GM19328 (cell line): ENCODE results near the gene DRD3.

Source experiments
- ATAC-seq: cut with Tn5 transposase; IDR thresholded peaks from one replicate; pipeline ENCODE4 v1.9.1; 2021; ENCODE audit warnings: mild to moderate bottlenecking, moderate library complexity; ENCODE audit not compliant: unreplicated experiment

Gene DRD3

DNA sequence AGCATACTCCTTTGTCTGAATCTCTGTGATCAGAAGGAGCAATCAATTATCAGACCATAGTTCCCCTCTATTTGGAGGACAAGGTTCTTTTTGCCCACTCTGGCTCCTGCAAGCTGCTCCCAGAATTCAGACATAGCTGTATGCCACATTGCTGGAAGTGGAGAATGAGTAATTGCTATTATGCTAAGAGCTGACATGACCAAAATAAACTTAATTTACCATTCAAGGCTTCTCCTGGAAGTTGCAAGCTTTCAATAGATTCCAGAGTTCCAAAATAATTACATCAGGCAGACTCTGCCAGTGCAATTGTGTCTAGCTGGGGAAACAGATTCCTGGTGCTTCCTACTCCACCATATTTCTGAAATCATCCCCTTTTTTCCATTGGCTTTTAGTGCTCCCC, 7.6 kb upstream of the DRD3 start:
- no peak for ATAC-seq

DNA sequence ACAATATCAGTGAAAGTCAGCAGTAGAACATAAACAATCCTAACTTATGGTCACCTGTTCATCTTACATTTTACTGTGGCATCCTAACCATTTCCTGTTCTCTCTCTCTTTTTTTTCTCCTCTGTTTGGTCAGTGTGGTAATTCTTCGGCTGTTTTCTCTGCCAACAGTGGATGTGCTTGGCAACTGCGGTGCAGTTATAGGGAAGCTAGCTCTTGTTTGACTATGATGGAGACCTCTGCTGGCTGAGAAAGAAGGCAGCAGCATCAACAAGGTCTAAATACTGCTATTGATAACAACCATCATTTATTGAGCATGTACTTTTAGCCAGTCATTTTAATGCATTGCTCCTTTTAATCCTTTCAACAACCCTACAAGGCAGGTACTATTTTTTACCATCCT, 723 bp upstream of the DRD3 start:
- no peak for ATAC-seq

DNA sequence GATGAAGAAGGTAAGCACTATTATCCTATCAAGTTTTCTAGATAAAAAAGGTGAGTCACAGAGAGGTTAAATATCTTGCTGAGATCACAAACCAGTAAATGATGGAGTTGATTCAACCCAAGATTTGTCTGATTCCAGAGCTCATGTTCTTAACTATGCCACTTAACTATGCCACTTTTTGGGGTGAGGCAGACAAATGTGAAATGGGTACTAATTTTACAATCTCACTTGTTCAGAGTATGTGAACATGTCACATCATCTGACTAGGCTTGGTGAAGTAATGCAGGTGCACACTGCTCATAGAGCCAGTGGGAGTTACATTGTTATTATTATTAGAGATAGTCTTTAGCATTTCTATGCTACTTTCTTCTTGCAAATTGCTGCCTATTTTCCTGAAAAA, 2.0 kb downstream of the DRD3 start:
- no peak for ATAC-seq

DNA sequence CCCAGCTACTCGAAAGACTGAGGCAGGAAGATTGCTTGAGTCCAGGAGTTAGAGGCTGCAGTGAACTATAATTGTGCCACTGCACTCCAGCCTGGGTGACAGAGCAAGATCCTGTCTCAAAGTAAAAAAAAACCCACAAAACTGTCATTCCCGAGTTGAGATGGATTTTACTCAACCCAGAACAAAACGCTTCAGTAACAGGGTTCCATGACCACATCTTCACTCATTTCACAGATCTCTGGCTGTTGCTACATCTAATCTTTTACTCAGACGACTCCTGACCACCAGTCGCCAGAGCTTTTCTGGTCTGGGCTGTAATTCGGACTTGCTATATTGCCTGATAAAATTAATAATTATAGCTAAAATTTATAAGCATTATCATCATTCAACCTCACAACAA, 2.4 kb downstream of the DRD3 start:
- ATAC-seq = no peak

DNA sequence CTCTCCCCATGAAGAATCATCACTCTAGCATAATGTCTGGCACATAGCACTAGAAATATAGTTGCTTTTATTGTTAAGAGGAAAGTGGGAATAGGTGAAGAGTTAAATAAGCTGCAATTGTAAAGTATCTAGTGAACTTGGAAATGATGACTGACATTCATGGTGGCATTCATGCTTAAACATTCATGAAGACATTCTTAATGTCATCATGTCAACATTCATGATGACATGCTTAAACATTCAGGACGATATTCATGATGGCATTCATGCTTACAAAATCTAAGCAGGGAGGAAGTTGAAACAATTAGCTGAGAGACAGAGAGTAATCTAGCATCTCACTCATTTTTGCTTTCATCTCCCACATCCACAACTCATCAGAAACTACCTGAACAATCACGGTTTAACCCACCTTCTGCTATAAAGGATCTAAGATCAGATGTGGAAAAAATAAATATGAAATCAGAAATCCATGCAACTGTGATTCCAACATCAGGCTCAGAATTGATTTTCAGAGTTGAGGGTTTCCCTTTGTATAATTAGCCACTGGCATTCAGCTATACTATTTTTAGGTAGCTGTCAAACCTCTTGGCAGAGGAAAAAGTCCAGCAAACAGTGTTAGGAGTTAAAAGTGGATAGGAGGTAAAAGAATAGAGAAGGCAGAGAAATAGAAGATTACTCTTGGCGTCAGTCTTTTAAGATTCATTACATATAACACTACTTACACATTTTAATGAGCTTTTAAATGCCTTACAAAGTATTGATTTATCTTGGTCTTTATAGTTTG, 3.5 kb downstream of the DRD3 start:
- ATAC-seq = no peak

DNA sequence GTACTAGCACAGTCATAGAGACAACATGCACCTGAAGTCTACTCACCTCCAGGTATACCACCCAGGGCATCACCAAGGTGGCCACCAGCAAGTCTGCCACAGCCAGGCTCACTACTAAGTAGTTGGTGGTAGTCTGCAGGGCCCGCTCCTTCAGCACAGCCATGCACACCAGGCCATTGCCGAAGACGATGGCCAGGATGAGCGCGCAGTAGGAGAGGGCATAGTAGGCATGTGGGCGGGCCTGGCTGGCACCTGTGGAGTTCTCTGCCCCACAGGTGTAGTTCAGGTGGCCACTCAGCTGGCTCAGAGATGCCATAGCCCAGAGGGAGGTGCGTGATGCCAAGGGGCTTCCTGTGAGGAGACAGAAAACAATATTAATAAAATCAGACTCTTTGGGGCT, 7.2 kb downstream of the DRD3 start:
- no peak for ATAC-seq

DNA sequence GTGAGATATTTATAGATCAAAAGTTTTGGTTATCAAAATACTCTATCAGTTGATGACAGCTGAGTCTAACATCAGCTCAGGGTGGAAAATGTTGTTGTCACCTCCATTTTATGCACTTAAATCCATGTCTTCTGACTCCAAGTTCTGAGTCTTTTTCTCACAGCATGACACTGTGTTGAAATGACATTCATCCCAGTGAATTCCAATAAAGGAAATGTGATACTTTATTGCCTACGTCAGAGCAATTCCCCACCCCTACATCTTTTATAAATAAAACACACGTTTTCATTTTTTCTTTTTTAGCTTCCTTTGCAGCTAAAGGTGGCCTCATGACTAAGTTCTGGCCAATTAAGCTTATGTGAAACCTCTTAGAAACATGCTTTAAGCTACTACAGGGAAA, 10.7 kb downstream of the DRD3 start:
- ATAC-seq = no peak

DNA sequence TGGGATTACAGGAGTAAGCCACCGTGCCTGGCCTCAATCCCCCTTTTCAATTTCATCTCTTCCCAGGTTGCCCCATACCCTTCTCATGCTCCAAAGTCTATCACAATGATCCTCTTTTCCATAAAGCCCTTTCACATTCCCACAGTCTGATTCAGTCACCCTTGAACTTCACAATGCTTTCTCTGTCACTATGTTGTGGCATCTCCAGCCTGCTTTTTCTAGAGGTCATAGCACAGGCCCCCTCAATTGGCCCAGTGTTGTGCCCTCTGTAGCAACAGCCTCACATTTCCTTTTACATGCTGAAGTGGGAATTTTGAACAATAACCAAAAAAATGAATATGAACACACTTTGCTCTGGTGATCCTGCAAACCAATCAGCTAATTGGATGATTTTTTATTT, 21.5 kb downstream of the DRD3 start:
- no peak for ATAC-seq

DNA sequence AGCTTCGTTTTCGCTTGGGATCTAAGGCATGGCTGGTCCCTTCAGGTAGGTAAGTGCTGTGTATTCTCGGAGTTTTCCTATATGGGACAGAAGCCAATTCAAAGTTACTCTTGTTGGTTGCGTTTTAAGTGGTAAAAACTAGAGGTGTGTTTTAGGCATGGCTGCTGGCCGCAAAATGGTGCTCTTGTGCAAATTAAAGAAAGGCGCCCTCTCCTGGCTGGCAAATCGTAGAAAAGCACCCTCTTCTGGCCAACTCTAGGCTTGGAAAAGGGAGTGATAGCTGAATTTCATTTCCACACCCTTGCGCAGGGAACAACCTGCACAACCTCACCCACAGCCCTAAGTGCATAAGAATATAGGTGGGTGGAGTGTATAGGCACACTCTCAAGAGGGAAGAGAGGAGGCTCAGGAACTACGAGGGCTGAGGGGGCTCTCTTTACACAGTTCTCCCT, 23.5 kb downstream of the DRD3 start:
- ATAC-seq = no peak

DNA sequence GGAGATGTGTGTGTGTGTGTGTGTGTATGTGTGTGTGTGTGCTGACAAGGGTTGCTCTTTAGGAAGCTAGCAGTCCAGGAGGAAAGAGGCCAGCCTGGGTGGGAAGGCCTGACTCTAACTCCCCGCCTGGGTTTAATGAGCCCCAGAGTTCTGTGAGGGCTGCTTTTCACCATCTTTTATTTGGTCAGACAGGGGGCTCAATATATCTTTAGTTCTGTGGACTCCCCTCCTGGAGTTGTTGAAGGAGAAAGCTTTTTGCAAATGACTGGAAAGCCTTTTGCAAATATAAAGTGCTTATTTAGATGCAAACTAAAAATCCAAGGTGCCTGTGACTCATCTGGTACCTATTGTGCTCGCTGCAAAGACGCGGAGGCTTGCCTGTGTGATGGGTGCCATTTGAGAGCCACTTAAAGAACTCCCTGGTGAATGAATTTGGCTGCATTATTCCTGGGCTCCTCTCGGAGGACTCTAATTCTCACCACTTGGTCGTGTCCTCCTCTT, 24.5 kb downstream of the DRD3 start:
- no peak for ATAC-seq

DNA sequence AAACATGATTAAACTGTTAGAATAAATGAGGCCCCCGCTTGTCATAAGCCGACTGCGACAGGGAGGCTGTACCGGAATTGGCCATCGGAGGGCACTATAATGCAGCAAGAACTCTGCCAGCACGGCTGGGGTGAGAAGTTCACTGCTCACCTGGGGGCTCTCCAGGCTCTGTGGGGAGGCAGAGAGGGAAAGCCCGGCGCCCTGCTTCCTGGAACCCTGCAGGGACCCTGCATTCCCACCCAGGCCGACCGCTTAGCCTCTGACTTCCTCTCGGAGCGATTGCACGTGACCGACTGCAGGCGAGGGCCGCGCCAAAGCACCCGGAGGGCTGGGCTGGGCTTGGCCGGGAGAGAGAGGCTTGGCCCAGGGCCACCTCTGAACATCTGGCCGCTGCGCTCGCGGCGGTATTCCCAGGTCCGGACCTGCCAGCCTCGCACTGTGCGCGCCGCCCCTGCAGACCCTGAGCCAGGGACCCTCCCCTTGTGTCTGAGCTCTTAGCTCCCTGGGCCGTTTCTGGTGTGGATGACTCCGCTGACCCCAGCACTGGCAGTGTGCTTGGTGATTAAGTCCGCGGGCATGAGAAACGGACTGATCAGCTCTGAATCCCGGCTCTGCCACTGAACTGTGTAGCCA, 26.2 kb downstream of the DRD3 start:
- ATAC-seq = peak; percentile 89

DNA sequence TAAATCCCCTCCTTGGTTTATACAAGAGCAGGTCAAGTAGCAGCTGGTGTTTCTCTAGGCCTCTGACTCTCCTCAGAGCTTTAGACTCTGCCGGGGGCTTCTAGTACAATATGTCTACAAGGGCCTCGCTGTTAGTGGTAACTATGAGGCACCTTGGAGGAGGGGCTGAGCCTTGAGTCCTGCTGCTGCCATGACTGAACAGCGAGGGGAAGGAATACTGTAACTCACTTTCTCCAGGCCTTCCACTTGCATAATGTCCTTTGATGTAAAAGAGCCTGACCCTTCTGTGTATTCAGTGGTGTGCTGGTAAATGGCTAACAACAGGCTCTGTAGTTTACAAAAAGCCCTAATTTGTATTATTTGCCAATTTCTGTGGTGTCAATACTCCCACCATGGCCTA, 27.8 kb downstream of the DRD3 start:
- ATAC-seq = no peak

DNA sequence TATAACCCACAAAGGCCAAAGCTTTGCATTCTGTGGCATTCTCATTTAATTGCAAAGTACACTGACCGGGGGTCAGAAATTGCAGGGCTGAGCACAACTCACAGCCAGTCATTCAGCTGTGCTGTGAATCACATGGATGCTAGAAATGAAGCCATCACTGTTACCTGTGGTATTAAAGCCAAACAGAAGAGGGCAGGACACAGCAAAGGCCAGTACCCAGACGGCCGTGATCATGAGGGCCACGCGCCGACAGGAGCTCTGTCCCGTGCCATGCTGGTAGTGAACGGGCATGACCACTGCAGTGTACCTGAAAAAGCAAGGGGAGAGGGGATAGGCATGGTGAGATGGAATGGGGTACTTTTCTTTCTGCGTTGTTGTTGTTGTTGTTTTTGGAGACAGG, 31.6 kb downstream of the DRD3 start:
- ATAC-seq = no peak

DNA sequence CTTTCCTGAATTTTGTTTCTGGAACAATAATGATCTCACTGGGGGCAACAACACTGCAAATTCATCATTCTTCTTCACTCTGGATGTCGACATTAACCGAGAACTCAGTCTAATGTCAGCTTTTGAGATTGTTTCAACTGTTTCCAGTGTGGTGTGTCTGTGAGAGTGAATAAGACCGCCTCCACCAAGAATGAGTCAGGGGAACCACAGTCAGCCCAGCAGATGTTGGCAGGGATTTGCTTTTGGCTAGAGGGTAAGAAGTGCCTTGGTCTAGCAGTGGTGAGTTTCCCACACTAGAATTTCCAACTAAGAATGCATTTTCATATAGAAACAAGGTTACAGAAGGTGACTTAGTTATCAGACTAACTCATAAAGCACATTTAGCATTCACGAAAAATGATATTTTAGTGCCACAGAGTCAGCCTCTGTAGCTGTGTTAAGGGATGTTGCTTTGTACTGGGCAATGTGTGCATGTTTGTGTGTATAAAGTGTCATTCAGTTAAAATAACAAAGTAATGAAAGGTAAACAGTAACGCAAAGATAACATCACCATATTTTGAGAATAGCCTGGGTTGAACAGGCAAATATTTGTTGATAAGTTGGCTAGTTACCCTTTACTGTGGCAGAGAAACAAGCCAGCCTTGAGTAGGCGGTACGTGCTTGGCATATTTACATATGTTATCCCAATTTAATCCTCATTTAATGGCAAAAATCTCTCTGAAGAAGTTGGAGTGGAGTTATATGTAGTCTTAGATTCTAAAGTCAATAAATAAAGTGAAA, 33.8 kb downstream of the DRD3 start:
- ATAC-seq = no peak

DNA sequence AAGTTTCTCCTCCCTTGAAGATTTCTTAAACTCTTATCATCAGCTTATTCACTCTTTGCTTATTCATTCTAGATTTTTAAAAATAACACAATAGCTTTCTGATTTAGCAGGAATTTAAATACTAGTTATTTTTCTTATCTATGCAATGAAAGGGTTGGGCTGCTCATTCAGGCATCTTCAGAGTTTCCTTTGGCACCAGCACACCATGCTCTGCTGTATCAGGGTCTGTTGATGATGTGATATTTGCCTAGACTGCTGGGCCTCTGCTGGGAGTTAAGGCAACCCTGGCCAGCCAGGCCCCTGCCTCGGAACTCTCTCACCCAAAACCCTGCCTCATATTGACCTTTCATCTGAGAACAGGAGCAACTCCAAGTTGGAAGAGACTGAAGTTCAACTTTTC, 35.0 kb downstream of the DRD3 start:
- no peak for ATAC-seq

DNA sequence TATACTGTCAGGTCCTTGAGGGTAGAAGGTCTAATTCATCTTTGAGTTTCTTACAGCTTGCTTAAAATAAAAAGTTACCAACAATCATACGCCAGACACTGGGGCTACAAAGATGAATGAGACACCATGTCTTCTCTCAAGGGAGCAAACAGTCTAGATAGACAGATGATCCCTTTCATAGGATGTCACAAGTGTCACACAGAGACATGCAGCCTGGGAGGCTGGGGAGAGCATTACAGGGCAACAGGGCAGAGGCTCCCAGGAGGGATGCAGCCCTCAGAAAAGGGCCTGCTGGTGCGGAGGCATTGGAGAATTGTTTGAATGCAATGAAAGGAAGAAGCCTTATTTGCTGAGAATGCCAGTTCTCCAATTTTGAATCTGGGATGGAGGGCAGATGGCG, 39.0 kb downstream of the DRD3 start:
- no peak for ATAC-seq

DNA sequence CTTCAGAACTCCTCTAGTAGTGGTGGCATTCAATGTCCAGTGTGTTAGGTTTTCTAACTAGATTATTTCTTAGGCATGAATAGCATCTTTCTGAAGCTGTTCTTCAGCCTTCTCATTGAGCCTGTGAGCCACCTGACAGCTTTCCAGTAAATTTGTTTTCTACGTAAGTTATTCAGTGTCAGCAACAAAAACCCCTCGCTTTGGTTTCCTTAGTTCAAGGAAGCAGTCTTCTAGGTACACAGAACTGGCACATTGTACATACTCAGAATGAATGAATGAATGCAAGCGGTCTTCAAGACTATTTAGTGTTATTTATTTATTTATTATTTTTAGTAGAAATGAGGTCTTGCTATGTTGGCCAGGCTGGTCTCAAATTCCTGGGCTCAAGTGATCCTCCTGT, 44.9 kb downstream of the DRD3 start:
- no peak for ATAC-seq

DNA sequence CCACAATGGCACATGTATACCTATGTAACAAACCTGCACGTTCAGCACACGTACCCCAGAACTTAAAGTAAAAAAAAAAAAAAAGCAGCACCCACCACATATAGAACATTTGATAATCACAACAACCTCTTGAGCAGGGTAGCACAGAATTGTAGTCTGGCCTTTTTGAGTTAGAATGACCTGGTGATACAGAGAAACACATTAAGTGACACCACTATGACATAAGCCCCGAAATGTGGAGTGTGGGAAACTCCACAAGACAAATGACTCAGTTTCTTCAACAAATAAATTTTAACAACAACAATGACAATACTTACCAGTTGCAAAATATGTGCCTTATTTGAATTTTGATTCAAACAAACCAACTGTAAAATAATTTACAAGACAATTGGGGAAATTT, 46.4 kb downstream of the DRD3 start:
- no peak for ATAC-seq

DNA sequence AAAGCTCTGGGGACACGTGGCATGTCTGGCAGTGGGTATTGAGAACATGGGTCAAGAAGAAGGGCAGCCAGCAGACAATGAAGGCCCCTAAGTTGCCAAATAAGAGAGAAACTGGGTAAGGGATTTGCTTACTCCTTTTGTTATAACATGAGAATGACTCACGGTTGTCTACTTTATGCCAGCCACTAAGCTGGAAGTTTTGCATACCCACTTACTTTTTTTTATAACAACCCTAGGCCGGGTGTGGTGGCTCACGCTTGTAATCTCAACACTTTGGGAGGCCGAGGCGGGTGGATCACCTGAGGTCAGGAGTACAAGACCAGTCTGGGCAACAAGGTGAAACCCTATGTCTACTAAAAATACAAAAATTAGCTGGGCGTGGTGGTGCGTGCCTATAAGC, 50.0 kb downstream of the DRD3 start:
- no peak for ATAC-seq

DNA sequence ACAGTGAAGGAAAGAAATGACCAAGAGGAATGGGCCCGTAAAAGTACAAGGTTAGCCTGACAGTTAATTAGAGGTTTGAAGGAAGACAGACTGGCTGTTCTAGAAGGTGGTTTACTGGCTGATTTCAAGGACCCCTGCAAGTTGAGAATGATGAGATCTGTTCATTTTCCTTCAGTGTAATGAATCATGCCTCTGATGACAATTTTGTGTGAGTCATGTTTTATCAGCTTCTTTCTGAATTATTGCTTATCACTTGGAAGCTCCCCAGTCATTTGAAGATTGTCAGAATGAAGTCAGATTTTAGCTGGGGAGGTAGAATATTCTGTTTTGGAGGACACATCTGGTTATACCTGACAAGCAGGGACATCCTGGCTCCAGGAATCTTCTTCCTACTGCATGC, 50.6 kb downstream of the DRD3 start:
- ATAC-seq = no peak

DNA sequence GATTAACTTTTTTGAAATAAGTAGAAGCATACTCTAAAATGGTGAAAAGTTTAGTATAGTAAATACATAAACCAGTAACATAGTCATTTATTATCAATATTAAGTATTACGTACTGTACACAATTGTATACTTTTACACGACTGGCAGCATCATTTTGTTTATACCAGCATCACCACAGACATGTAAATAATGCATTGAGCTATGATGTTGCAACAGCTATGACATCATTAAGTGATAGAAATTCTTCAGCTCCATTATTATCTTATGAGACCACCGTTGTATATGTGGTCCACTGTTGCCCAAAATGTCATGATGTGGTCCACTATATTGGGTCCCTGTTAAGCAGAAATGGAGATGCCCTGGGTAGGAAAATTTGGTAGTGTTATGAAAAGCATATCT, 51.3 kb downstream of the DRD3 start:
- no peak for ATAC-seq

DNA sequence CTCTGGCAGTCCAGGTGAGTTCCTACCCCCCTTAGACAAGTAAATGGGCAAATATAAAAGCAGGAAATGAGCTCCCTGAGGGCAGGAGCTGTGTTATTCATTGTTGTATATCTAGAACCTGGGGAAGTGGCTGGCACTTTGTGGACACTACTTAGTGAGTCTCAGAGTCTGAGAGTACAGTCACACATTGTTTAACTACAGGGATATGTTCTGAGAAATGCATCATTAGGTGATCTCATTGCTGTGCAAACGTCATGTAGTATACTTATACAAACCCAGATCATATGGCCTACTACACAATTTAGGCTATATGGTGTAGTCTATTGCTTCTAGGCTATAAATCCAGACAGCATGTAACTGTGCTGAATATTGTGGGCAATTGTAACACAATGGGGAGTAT, 52.4 kb downstream of the DRD3 start:
- no peak for ATAC-seq
